HEK293 (cell line): ENCODE results near the gene DSCAML1.

Experiments
- CTCF ChIA-PET: fragments of 350-600 bp; formaldehyde crosslinking; extraction: SDS; loops from one replicate; lab custom pipeline; 2021; ENCODE audit warnings: antibody characterized with exemption; lab: Yijun Ruan, JAX
- POLR2A ChIA-PET: fragments of 300-600 bp; formaldehyde crosslinking; extraction: SDS; loops from one replicate; lab custom pipeline; 2020; ENCODE audit warnings: antibody characterized with exemption, inconsistent platforms; lab: Yijun Ruan, JAX
- H3K27ac ChIP-seq: fragments of 200-500 bp; sonication (Bioruptor generic); 2 replicates; pipeline ENCODE4 v1.5.1; 2014; ENCODE audit warnings: low read depth, low read length, control low read depth, inconsistent platforms; ENCODE audit errors: extremely low read depth
- H3K36me3 ChIP-seq, 2 experiments: fragments of 200-500 bp in 1 of 2; sonication (Bioruptor generic) in 1 of 2; 1 replicate in 1 of 2; 2 replicates in 1 of 2; pipeline ENCODE4 v1.5.1; 2014 to 2017; ENCODE audit warnings: inconsistent platforms in 2 of 2, low read length in 2 of 2; ENCODE audit not compliant: control insufficient read depth in 2 of 2, insufficient read depth in 1 of 2
- H3K4me1 ChIP-seq: fragments of 200-500 bp; sonication (Bioruptor generic); 2 replicates; pipeline ENCODE4 v1.5.1; 2014; ENCODE audit warnings: mild to moderate bottlenecking, low read length, inconsistent platforms; ENCODE audit not compliant: control insufficient read depth, insufficient read depth
- H3K4me3 ChIP-seq: 2 replicates; pipeline ENCODE4 v1.5.1; 2011; ENCODE audit warnings: low read depth, mild to moderate bottlenecking, control low read depth, low read length, moderate library complexity
- H3K9me3 ChIP-seq: fragments of 200-500 bp; sonication (Bioruptor generic); 2 replicates; pipeline ENCODE4 v1.5.1; 2014; ENCODE audit warnings: low read depth, low read length, inconsistent platforms; ENCODE audit not compliant: control insufficient read depth, insufficient read depth
- KLF16 ChIP-seq: fragments of 450-650 bp; formaldehyde crosslinking; IDR thresholded peaks from 2 replicates; pipeline ENCODE4 v1.5.1; 2017; ENCODE audit warnings: missing biosample characterization, missing genetic modification characterization
- KLF17 ChIP-seq: fragments of 450-650 bp; formaldehyde crosslinking; IDR thresholded peaks from 2 replicates; pipeline ENCODE4 v1.5.1; 2016; ENCODE audit warnings: missing biosample characterization, missing genetic modification characterization
- KLF9 ChIP-seq: fragments of 450-650 bp; formaldehyde crosslinking; IDR thresholded peaks from 2 replicates; pipeline ENCODE4 v1.5.1; 2016; ENCODE audit warnings: missing biosample characterization, missing genetic modification characterization, low read depth
- OVOL3 ChIP-seq: fragments of 450-650 bp; formaldehyde crosslinking; IDR thresholded peaks from 2 replicates; pipeline ENCODE4 v1.5.1; 2016; ENCODE audit warnings: missing biosample characterization, missing genetic modification characterization
- PRDM6 ChIP-seq: fragments of 450-650 bp; formaldehyde crosslinking; IDR thresholded peaks from 2 replicates; pipeline ENCODE4 v1.5.1; 2017; ENCODE audit warnings: missing biosample characterization, missing genetic modification characterization
- YY1 ChIP-seq: fragments of 450-650 bp; formaldehyde crosslinking; IDR thresholded peaks from 2 replicates; pipeline ENCODE4 v1.5.1; 2018; ENCODE audit warnings: missing biosample characterization, missing genetic modification characterization
- ZBTB1 ChIP-seq: fragments of 450-650 bp; formaldehyde crosslinking; IDR thresholded peaks from 2 replicates; pipeline ENCODE4 v1.5.1; 2016; ENCODE audit warnings: missing biosample characterization, missing genetic modification characterization
- ZBTB7A ChIP-seq: fragments of 450-650 bp; formaldehyde crosslinking; IDR thresholded peaks from 2 replicates; pipeline ENCODE4 v1.5.1; 2016; ENCODE audit warnings: low read depth, missing biosample characterization, missing genetic modification characterization
- ZNF146 ChIP-seq: fragments of 450-650 bp; formaldehyde crosslinking; IDR thresholded peaks from 2 replicates; pipeline ENCODE4 v1.5.1; 2016; ENCODE audit warnings: missing biosample characterization, missing genetic modification characterization
- ZNF19 ChIP-seq: fragments of 450-650 bp; formaldehyde crosslinking; IDR thresholded peaks from 2 replicates; pipeline ENCODE4; 2016; ENCODE audit warnings: missing biosample characterization, missing genetic modification characterization, low read depth
- ZNF248 ChIP-seq: fragments of 450-650 bp; formaldehyde crosslinking; IDR thresholded peaks from 2 replicates; pipeline ENCODE4 v1.5.1; 2017; ENCODE audit warnings: missing biosample characterization, missing genetic modification characterization
- ZNF26 ChIP-seq: fragments of 450-650 bp; formaldehyde crosslinking; IDR thresholded peaks from 2 replicates; pipeline ENCODE4 v1.5.1; 2016; ENCODE audit warnings: missing biosample characterization, missing genetic modification characterization
- ZNF37A ChIP-seq: fragments of 450-650 bp; IDR thresholded peaks from 2 replicates; pipeline ENCODE4 v1.5.1; 2018; ENCODE audit warnings: missing biosample characterization, missing genetic modification characterization
- ZNF394 ChIP-seq: fragments of 450-650 bp; formaldehyde crosslinking; IDR thresholded peaks from 2 replicates; pipeline ENCODE4 v1.5.1; 2016; ENCODE audit warnings: missing biosample characterization, missing genetic modification characterization, mild to moderate bottlenecking, moderate library complexity, borderline replicate concordance
- ZNF48 ChIP-seq: fragments of 450-650 bp; formaldehyde crosslinking; IDR thresholded peaks from 2 replicates; pipeline ENCODE4 v1.5.1; 2016; ENCODE audit warnings: missing biosample characterization, missing genetic modification characterization
- ZNF596 ChIP-seq: fragments of 450-650 bp; IDR thresholded peaks from 2 replicates; pipeline ENCODE4 v1.5.0; 2018; ENCODE audit warnings: missing biosample characterization, mild to moderate bottlenecking, missing genetic modification characterization, moderate library complexity
- ZNF600 ChIP-seq: fragments of 450-650 bp; formaldehyde crosslinking; IDR thresholded peaks from 2 replicates; pipeline ENCODE4 v1.5.1; 2016; ENCODE audit warnings: missing biosample characterization, missing genetic modification characterization
- ZNF621 ChIP-seq: fragments of 450-650 bp; formaldehyde crosslinking; IDR thresholded peaks from 2 replicates; pipeline ENCODE4 v1.5.1; 2017; ENCODE audit warnings: missing biosample characterization, missing genetic modification characterization
- ZNF654 ChIP-seq: fragments of 450-650 bp; formaldehyde crosslinking; IDR thresholded peaks from 2 replicates; pipeline ENCODE4 v1.5.1; 2016; ENCODE audit warnings: low read depth, missing biosample characterization, missing genetic modification characterization
- ZNF664 ChIP-seq: fragments of 450-650 bp; formaldehyde crosslinking; IDR thresholded peaks from 2 replicates; pipeline ENCODE4 v1.5.1; 2016; ENCODE audit warnings: missing biosample characterization, missing genetic modification characterization
- ZNF707 ChIP-seq: fragments of 450-650 bp; formaldehyde crosslinking; IDR thresholded peaks from 2 replicates; pipeline ENCODE4 v1.5.1; 2016; ENCODE audit warnings: missing biosample characterization, missing genetic modification characterization
- ZNF776 ChIP-seq: fragments of 450-650 bp; formaldehyde crosslinking; IDR thresholded peaks from 2 replicates; pipeline ENCODE4 v1.5.0; 2017; ENCODE audit warnings: missing biosample characterization, missing genetic modification characterization, borderline replicate concordance
- TF ChIP-seq, protein P1 (sequence below): fragments of 450-650 bp; formaldehyde crosslinking; IDR thresholded peaks from 2 replicates; pipeline ENCODE4 v1.5.1; 2016; ENCODE audit warnings: missing biosample characterization, missing genetic modification characterization
- TF ChIP-seq, protein P2 (sequence below): fragments of 450-650 bp; formaldehyde crosslinking; IDR thresholded peaks from 2 replicates; pipeline ENCODE4 v1.5.1; 2017; ENCODE audit warnings: missing biosample characterization, missing genetic modification characterization

The DSCAML1 gene

DNA sequence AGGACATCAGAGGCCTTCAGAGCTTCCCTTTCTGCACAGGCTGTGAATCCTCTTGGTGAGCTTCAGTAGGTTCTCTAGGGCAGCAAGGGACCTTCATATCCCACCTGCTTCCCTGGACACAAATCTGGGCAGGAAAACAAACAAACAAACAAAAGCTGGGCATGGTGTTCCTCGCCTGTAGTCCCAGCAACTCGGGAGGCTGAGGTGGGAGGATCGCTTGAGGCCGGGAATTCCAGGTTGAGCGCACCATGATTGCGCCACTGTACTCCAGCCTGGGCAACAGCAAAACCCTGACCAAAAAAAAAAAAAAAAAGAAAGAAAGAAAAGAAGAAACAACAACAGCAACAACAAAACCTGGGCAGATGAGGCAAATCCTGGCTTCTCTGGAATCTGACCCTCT is 376.4 kb downstream of the DSCAML1 start:
- ChIA-PET POLR2A (no interaction called here), CTCF (no interaction called here)
- Histone ChIP-seq H3K36me3 (no peaks in the 10 kb centered on the region), H3K4me3 (no peak overlapping the region), H3K9me3 (no peaks in the 10 kb centered on the region), H3K4me1 (no peaks in the 10 kb centered on the region), H3K27ac (no peak overlapping the region)
- TF ChIP-seq OVOL3 (tag by site-specific recombination) (no peak), ZNF146 (tag by site-specific recombination) (no peak), ZNF37A (tag by site-specific recombination) (no peak), ZNF776 (tag by site-specific recombination) (no peak), KLF9 (tag by site-specific recombination) (no peak), ZNF600 (tag by site-specific recombination) (no peak), YY1 (tag by site-specific recombination) (no peak), ZBTB1 (tag by site-specific recombination) (no peak), ZNF596 (tag by site-specific recombination) (no peak), KLF16 (no peak), KLF17 (no peak), ZNF654 (tag by site-specific recombination) (no peak), ZNF621 (tag by site-specific recombination) (no peak), ZNF248 (tag by site-specific recombination) (no peak)
- TF ChIP-seq, protein P1, sequence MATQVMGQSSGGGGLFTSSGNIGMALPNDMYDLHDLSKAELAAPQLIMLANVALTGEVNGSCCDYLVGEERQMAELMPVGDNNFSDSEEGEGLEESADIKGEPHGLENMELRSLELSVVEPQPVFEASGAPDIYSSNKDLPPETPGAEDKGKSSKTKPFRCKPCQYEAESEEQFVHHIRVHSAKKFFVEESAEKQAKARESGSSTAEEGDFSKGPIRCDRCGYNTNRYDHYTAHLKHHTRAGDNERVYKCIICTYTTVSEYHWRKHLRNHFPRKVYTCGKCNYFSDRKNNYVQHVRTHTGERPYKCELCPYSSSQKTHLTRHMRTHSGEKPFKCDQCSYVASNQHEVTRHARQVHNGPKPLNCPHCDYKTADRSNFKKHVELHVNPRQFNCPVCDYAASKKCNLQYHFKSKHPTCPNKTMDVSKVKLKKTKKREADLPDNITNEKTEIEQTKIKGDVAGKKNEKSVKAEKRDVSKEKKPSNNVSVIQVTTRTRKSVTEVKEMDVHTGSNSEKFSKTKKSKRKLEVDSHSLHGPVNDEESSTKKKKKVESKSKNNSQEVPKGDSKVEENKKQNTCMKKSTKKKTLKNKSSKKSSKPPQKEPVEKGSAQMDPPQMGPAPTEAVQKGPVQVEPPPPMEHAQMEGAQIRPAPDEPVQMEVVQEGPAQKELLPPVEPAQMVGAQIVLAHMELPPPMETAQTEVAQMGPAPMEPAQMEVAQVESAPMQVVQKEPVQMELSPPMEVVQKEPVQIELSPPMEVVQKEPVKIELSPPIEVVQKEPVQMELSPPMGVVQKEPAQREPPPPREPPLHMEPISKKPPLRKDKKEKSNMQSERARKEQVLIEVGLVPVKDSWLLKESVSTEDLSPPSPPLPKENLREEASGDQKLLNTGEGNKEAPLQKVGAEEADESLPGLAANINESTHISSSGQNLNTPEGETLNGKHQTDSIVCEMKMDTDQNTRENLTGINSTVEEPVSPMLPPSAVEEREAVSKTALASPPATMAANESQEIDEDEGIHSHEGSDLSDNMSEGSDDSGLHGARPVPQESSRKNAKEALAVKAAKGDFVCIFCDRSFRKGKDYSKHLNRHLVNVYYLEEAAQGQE, result no peak

- CTCF ChIA-PET, result no interaction called here
- no peak overlapping the region for H3K27ac ChIP-seq
- TF ChIP-seq ZBTB7A (tag by site-specific recombination), result no peak
- no peak for TF ChIP-seq ZNF48
- TF ChIP-seq ZNF19, result no peak
- TF ChIP-seq, protein P2, sequence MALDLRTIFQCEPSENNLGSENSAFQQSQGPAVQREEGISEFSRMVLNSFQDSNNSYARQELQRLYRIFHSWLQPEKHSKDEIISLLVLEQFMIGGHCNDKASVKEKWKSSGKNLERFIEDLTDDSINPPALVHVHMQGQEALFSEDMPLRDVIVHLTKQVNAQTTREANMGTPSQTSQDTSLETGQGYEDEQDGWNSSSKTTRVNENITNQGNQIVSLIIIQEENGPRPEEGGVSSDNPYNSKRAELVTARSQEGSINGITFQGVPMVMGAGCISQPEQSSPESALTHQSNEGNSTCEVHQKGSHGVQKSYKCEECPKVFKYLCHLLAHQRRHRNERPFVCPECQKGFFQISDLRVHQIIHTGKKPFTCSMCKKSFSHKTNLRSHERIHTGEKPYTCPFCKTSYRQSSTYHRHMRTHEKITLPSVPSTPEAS, result no peak
- TF ChIP-seq ZNF394 (tag by site-specific recombination), result no peak
- TF ChIP-seq ZNF664 (tag by site-specific recombination), result no peak
- no peak for TF ChIP-seq ZNF707 (tag by site-specific recombination)
- no peak for TF ChIP-seq ZNF26 (tag by site-specific recombination)
- TF ChIP-seq ZNF248 (tag by site-specific recombination), result no peak
- TF ChIP-seq PRDM6, result no peak
- no peak for TF ChIP-seq ZNF596 (tag by site-specific recombination)
- H3K36me3 ChIP-seq, result no peaks in the 10 kb centered on the region
- POLR2A ChIA-PET, result no interaction called here
- H3K9me3 ChIP-seq, result no peaks in the 10 kb centered on the region
- H3K4me1 ChIP-seq, result no peaks in the 10 kb centered on the region
- no peak overlapping the region for H3K4me3 ChIP-seq
Observed at GRCh38 chr11:117420143-117420485, 376.9 kb downstream of the DSCAML1 start.
